OCI-M1 (cell line): ENCODE data around the gene FAM83G.
A peak's percentile ranks its signal among the peaks of the same experiment; 100 is the strongest.
"Not testable (repeated sequence)": the region's sequence is repeated elsewhere in the genome, so short reads cannot be mapped to it uniquely, and the experiment has no call there.

ENCODE experiments used
- DNase-seq: peaks from one replicate; lab custom pipeline; 2025; lab: John Stamatoyannopoulos, UW

FAM83G gene

GRCh38 chr17:18968345-18968744 lies 36.2 kb downstream of the FAM83G start:
- DNase-seq: no peak

GRCh38 chr17:18967916-18968315 lies 36.6 kb downstream of the FAM83G start:
- no peak for DNase-seq

GRCh38 chr17:18966831-18967624 lies 37.5 kb downstream of the FAM83G start:
- no peak for DNase-seq

GRCh38 chr17:18965530-18966236 lies 38.9 kb downstream of the FAM83G start:
- no peak for DNase-seq

GRCh38 chr17:18964550-18964949 lies 40.0 kb downstream of the FAM83G start:
- no peak for DNase-seq

- no peak for DNase-seq
Measured at GRCh38 chr17:18964018-18964351, 40.6 kb downstream of the FAM83G start.

GRCh38 chr17:18963126-18964017 lies 41.2 kb downstream of the FAM83G start:
- no peak for DNase-seq

GRCh38 chr17:18962494-18962815 lies 42.1 kb downstream of the FAM83G start:
- no peak for DNase-seq

- DNase-seq: no peak
Measured at GRCh38 chr17:18961634-18962493, 42.7 kb downstream of the FAM83G start.

GRCh38 chr17:18960803-18961511 lies 43.6 kb downstream of the FAM83G start:
- DNase-seq: peak; percentile 81

- DNase-seq: no peak
Measured at GRCh38 chr17:18960241-18960665, 44.3 kb downstream of the FAM83G start.

- DNase-seq: no peak
Measured at GRCh38 chr17:18959845-18960240, 44.7 kb downstream of the FAM83G start.

- no peak for DNase-seq
Measured at GRCh38 chr17:18959071-18959844, 45.3 kb downstream of the FAM83G start.

GRCh38 chr17:18958611-18959010 lies 46.0 kb downstream of the FAM83G start:
- no peak for DNase-seq

GRCh38 chr17:18957831-18958230 lies 46.7 kb downstream of the FAM83G start:
- no peak for DNase-seq

GRCh38 chr17:18956581-18956980 lies 48.0 kb downstream of the FAM83G start:
- DNase-seq: no peak

GRCh38 chr17:18956021-18956420 lies 48.5 kb downstream of the FAM83G start:
- not testable (repeated sequence) for DNase-seq

GRCh38 chr17:18955009-18955408 lies 49.6 kb downstream of the FAM83G start:
- no peak for DNase-seq

- DNase-seq: no peak
Measured at GRCh38 chr17:18954321-18954720, 50.2 kb downstream of the FAM83G start.

GRCh38 chr17:18953231-18953728 lies 51.3 kb downstream of the FAM83G start:
- DNase-seq: no peak
